Prostate gland (tissue), 2 donors: ENCODE measurements around the gene CLVS2. TPM values are rescaled to one million over a fixed set of nuclear protein-coding genes. Genes with fewer than 3 reads are reported as not detected.

ENCODE experiments used
- DNase-seq: peaks from one replicate; pipeline ENCODE4 v3.0.0-alpha.2; 2019; ENCODE audit warnings: low spot score
- H3K27ac ChIP-seq, 2 donors: fragments of 200-600 bp; sonication (generic); 2 replicates each; pipeline ENCODE4 v1.5.1; 2017 to 2019
- H3K27me3 ChIP-seq: fragments of 200-600 bp; sonication (generic); replicated peaks from 2 replicates; pipeline ENCODE4 v1.5.1; 2019; ENCODE audit not compliant: insufficient read depth
- H3K36me3 ChIP-seq, 2 donors: fragments of 200-600 bp; sonication (generic); 1 replicate in 1 of 2; 2 replicates in 1 of 2; pipeline versions ENCODE4 v1.5.1 to v1.8.1; 2017 to 2019
- H3K4me1 ChIP-seq: fragments of 200-600 bp; sonication (generic); replicated peaks from 2 replicates; pipeline ENCODE4 v1.5.1; 2019
- H3K4me3 ChIP-seq, 2 donors: fragments of 200-600 bp; sonication (generic); 2 replicates each; pipeline ENCODE4 v1.5.1; 2017 to 2019
- H3K9me3 ChIP-seq: fragments of 200-600 bp; sonication (generic); 2 replicates; pipeline ENCODE4 v1.5.1; 2017
- POLR2A ChIP-seq: fragments of 450-650 bp; IDR thresholded peaks from one replicate; pipeline ENCODE4 v1.6.1; 2016; ENCODE audit warnings: antibody characterized with exemption, mild to moderate bottlenecking
- POLR2AphosphoS5 ChIP-seq: sonication (generic); formaldehyde crosslinking; IDR thresholded peaks from one replicate; pipeline ENCODE4 v1.6.1; 2017; ENCODE audit warnings: antibody characterized with exemption
- WGBS: methylation state at CpG from one replicate; pipeline ENCODE4 v1.1.5; 2018; 5-methylcytosine and 5-hydroxymethylcytosine counted together
- intact Hi-C: fragments of 100-400 bp; cut with DNase I; formaldehyde crosslinking; loops from one replicate; pipeline ENCODE4 v1.14.2; 2022
- total RNA-seq, 2 donors: library from RNA; depleted of rRNA; stranded (reverse); fragments of >200 nt; gene quantifications; one replicate each; pipeline ENCODE4 v1.1.0, GENCODE V29; 2016
- TF ChIP-seq, protein P1 (sequence below), 4 experiments: fragments of 200-600 bp in 2 of 4; fragments of 450-650 bp in 2 of 4; sonication (generic) in 2 of 4; IDR thresholded peaks; 1 replicate in 3 of 4; 2 replicates in 1 of 4; pipeline ENCODE4 v1.5.1; 2016 to 2019; ENCODE audit warnings: antibody characterized with exemption in 4 of 4, mild to moderate bottlenecking in 2 of 4, moderate library complexity in 2 of 4

The CLVS2 gene
- total RNA-seq, 2 donors from 2014 or later, result 3.0 to 4.2 TPM

DNA sequence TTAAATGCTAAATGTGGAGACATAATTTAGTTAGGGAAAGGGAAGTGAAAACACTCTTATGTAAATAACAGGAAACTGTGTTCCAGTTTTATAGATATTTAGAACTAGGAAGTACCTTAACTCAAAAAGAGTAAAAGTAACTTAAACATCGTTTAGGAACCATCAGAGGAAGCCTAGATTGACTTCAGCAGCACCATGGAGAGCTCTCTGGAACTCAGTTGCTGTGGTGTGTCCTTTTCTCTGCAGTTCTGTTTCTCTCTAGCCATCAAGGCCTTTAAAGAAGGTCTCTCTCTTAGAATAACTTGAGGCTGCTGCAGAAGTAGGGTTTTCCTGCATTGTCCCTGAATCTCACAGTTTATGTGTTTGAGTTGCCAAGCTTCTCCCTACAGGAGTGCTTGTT, 26.9 kb downstream of the CLVS2 start:
- WGBS, result 5% methylated on average over 1 of the region's 1 CpG
- no peaks in the 10 kb centered on the region for H3K27me3 ChIP-seq

DNA sequence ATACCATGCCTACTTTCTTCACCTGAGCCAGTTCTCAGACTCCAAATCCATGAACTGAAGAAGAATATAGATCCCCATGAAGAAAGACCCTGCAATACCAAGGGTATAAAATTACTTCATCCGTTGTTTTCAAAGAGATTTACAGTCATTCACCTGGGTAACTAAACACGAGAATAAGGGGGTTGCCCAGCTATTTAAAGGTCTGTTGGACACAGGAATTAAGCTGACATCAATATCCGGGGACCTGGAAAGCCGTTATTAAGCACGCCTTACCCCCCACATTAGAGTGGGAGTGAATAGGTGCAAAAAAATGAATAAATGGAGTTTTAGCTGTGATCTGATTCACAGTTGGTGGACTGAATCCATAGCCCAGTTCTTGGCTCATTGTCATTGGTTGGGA, 28.9 kb downstream of the CLVS2 start:
- intact Hi-C loops, result no loop called here
- DNase-seq, result no peak
- H3K27me3 ChIP-seq, result no peaks in the 10 kb centered on the region
- H3K4me1 ChIP-seq, result no peaks in the 10 kb centered on the region
- H3K4me3 ChIP-seq, result no peak overlapping the region
- H3K27ac ChIP-seq, result no peak overlapping the region
- H3K9me3 ChIP-seq, result no peaks in the 10 kb centered on the region
- TF ChIP-seq POLR2A (no peak), POLR2AphosphoS5 (no peak)
- TF ChIP-seq, protein P1, sequence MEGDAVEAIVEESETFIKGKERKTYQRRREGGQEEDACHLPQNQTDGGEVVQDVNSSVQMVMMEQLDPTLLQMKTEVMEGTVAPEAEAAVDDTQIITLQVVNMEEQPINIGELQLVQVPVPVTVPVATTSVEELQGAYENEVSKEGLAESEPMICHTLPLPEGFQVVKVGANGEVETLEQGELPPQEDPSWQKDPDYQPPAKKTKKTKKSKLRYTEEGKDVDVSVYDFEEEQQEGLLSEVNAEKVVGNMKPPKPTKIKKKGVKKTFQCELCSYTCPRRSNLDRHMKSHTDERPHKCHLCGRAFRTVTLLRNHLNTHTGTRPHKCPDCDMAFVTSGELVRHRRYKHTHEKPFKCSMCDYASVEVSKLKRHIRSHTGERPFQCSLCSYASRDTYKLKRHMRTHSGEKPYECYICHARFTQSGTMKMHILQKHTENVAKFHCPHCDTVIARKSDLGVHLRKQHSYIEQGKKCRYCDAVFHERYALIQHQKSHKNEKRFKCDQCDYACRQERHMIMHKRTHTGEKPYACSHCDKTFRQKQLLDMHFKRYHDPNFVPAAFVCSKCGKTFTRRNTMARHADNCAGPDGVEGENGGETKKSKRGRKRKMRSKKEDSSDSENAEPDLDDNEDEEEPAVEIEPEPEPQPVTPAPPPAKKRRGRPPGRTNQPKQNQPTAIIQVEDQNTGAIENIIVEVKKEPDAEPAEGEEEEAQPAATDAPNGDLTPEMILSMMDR (IDR thresholded peaks at IDR 0.05), result no peak
- 88% methylated on average over 5 of the region's 5 CpGs for WGBS
- no peaks in the 10 kb centered on the region for H3K36me3 ChIP-seq

More for the DNA sequence above, 26.9 kb downstream of the CLVS2 start:
- intact Hi-C loops, result no loop called here
- H3K4me3 ChIP-seq, result no peak overlapping the region
- no peak for DNase-seq
- H3K27ac ChIP-seq, result no peak overlapping the region
- no peaks in the 10 kb centered on the region for H3K4me1 ChIP-seq
- TF ChIP-seq POLR2A (no peak), POLR2AphosphoS5 (no peak)
- TF ChIP-seq, protein P1 (IDR thresholded peaks at IDR 0.05), result no peak
- H3K36me3 ChIP-seq, result no peaks in the 10 kb centered on the region
- H3K9me3 ChIP-seq, result no peaks in the 10 kb centered on the region

DNA sequence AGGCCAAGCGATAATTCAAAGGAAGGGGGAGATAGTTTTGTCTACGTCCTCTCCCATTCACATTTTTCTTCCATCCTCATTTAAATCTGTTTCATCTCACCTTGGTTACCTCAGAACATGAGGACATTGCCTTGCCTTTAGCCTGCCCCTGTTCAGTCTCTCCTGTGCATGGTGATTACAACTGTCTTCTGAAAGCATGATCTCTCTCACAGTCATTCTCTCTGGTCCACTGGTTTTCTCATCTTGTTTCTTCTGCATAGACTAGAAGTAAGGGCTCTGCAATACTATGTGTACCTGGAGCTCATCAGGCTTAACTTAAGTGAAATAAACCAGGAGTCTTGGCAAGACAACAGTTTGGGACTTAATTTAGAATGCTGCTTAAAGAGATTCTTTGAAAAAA, 31.4 kb downstream of the CLVS2 start:
- intact Hi-C loops, result no loop called here
- H3K4me1 ChIP-seq, result no peaks in the 10 kb centered on the region
- no peaks in the 10 kb centered on the region for H3K9me3 ChIP-seq
- TF ChIP-seq, protein P1 (IDR thresholded peaks at IDR 0.05), result no peak
- TF ChIP-seq POLR2AphosphoS5, result no peak
- no peak for TF ChIP-seq POLR2A
- no peak overlapping the region for H3K27ac ChIP-seq
- DNase-seq, result no peak
- H3K27me3 ChIP-seq, result no peaks in the 10 kb centered on the region
- WGBS, result 94% methylated on average over 2 of the region's 2 CpGs
- H3K4me3 ChIP-seq, result no peak overlapping the region
- H3K36me3 ChIP-seq, result no peaks in the 10 kb centered on the region

DNA sequence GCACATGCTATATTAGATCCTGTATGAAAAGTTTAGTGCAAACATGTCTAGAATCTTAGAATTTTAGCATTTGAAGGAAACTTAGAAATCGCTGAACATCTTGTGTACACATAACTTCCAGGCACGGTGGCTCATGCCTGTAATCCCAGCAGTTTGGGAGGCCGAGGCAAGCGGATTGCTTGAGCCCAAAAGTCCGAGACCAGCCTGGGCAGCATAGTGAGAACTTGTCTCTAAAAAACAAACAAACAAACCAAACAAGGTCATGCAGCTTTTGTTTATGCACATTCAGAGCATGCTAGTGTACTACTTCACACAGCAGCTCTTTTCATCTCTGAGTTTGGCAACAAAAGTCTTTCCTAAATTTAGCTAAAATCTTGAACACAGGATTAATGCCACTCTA, 32.2 kb downstream of the CLVS2 start:
- H3K9me3 ChIP-seq, result no peaks in the 10 kb centered on the region
- no peaks in the 10 kb centered on the region for H3K4me1 ChIP-seq
- H3K36me3 ChIP-seq, result no peaks in the 10 kb centered on the region
- DNase-seq, result no peak
- H3K27ac ChIP-seq, result no peak overlapping the region
- no peaks in the 10 kb centered on the region for H3K27me3 ChIP-seq
- intact Hi-C loops, result no loop called here
- H3K4me3 ChIP-seq, result no peak overlapping the region
- 61% methylated on average over 5 of the region's 5 CpGs for WGBS
- TF ChIP-seq, protein P1 (IDR thresholded peaks at IDR 0.05), result no peak
- TF ChIP-seq POLR2A, result no peak
- TF ChIP-seq POLR2AphosphoS5, result no peak

DNA sequence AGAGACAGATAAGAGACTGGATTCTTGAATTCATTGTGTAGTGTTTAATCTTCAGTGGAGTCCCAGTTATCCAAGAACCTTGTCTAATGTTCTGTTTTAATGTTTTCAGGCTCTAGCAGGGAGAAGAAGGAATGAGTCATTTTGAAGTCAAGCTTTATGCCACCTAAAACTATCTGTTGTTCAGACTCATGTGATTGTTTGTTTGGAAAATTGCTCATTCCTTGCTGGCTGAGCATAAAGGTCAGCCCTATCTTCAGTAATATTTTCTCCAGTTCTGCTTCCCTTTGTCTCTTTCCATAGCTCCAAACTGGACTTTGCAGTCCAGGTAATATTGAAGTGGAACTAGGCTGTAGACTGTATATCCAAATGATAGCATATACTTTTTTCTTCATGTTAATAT, 34.2 kb downstream of the CLVS2 start:
- no peaks in the 10 kb centered on the region for H3K27me3 ChIP-seq
- no peaks in the 10 kb centered on the region for H3K36me3 ChIP-seq
- intact Hi-C loops, result no loop called here
- no peak for DNase-seq
- no peak overlapping the region for H3K27ac ChIP-seq
- no peak overlapping the region for H3K4me3 ChIP-seq
- no peaks in the 10 kb centered on the region for H3K9me3 ChIP-seq
- no peaks in the 10 kb centered on the region for H3K4me1 ChIP-seq
- TF ChIP-seq, protein P1 (IDR thresholded peaks at IDR 0.05), result no peak
- no peak for TF ChIP-seq POLR2A
- no peak for TF ChIP-seq POLR2AphosphoS5
